GM23338 (cell line): Measurements from ENCODE around the gene PGM1. TPM values are rescaled to one million over a fixed set of nuclear protein-coding genes. Genes with fewer than 3 reads are reported as not detected.

Experiments
- ATAC-seq: fragments of 200-7000 bp; cut with Tn5 transposase; 3 replicates; pipeline ENCODE4 v1.9.1; 2020
- DNase-seq: peaks from one replicate; pipeline ENCODE4 v3.0.0-alpha.2; 2015; ENCODE audit warnings: low spot score
- H2AFZ ChIP-seq: fragments of 200-600 bp; sonication (generic); 2 replicates; pipeline ENCODE4 v1.8.0; 2016; ENCODE audit warnings: antibody characterized with exemption, mild to moderate bottlenecking, moderate library complexity
- H3F3A ChIP-seq: fragments of 200-600 bp; sonication (generic); replicated peaks from 2 replicates; pipeline ENCODE4 v1.8.0; 2017; ENCODE audit warnings: antibody characterized with exemption, mixed run types, low read depth
- H3K27ac ChIP-seq: fragments of 200-600 bp; sonication (generic); 2 replicates; pipeline ENCODE4 v1.6.1; 2016; ENCODE audit warnings: low read depth
- H3K27me3 ChIP-seq: fragments of 200-600 bp; sonication (generic); 2 replicates; pipeline ENCODE4 v1.8.0; 2016; ENCODE audit warnings: mild to moderate bottlenecking, mixed run types, moderate library complexity; ENCODE audit not compliant: insufficient read depth
- H3K36me3 ChIP-seq: fragments of 200-600 bp; sonication (generic); 2 replicates; pipeline ENCODE4 v1.8.0; 2016; ENCODE audit warnings: mild to moderate bottlenecking; ENCODE audit not compliant: insufficient read depth
- H3K4me1 ChIP-seq: fragments of 200-600 bp; sonication (generic); 2 replicates; pipeline ENCODE4 v1.8.0; 2016; ENCODE audit warnings: mild to moderate bottlenecking, moderate library complexity; ENCODE audit not compliant: insufficient read depth
- H3K4me2 ChIP-seq: fragments of 200-600 bp; sonication (generic); 2 replicates; pipeline ENCODE4 v1.7.1; 2017; ENCODE audit warnings: mixed run types
- H3K4me3 ChIP-seq: fragments of 200-600 bp; sonication (generic); 2 replicates; pipeline ENCODE4 v1.6.1; 2016; ENCODE audit warnings: mixed run types
- H3K79me2 ChIP-seq: fragments of 200-600 bp; sonication (generic); replicated peaks from 2 replicates; pipeline ENCODE4 v1.8.0; 2017; ENCODE audit warnings: mild to moderate bottlenecking; ENCODE audit not compliant: insufficient read depth
- H3K9me2 ChIP-seq: fragments of 200-600 bp; sonication (generic); 2 replicates; pipeline ENCODE4 v1.8.0; 2017; ENCODE audit not compliant: insufficient read depth
- H4K20me1 ChIP-seq: fragments of 200-600 bp; sonication (generic); replicated peaks from 2 replicates; pipeline ENCODE4 v1.8.0; 2017; ENCODE audit warnings: mild to moderate bottlenecking; ENCODE audit not compliant: insufficient read depth
- H3K27ac Mint-ChIP-seq: 2 replicates; pipeline ENCODE4 v1.8.0; 2020; ENCODE audit warnings: inconsistent platforms, mild to moderate bottlenecking, moderate library complexity, mixed read lengths
- H3K27me3 Mint-ChIP-seq: 3 replicates; pipeline ENCODE4 v1.8.0; 2022; ENCODE audit warnings: low read depth, mild to moderate bottlenecking, moderate library complexity, mixed read lengths, inconsistent platforms; ENCODE audit not compliant: insufficient read depth, poor library complexity
- H3K36me3 Mint-ChIP-seq: 3 replicates; pipeline ENCODE4 v1.8.0; 2021; ENCODE audit warnings: low read depth, mild to moderate bottlenecking, inconsistent platforms, moderate library complexity, mixed read lengths
- H3K4me1 Mint-ChIP-seq: 3 replicates; pipeline ENCODE4 v1.8.0; 2020; ENCODE audit warnings: mild to moderate bottlenecking, inconsistent platforms, mixed read lengths
- H3K4me3 Mint-ChIP-seq: 3 replicates; pipeline ENCODE4 v1.8.0; 2021; ENCODE audit warnings: moderate library complexity, mild to moderate bottlenecking, inconsistent platforms, mixed read lengths
- H3K9me3 Mint-ChIP-seq: 3 replicates; pipeline ENCODE4 v1.8.0; 2020; ENCODE audit warnings: moderate library complexity, mild to moderate bottlenecking, inconsistent platforms, mixed read lengths
- CTCF ChIP-seq, 2 experiments: fragments of 200-600 bp in 1 of 2; sonication (generic) in 1 of 2; conservative IDR thresholded peaks; 2 replicates each; pipeline versions ENCODE4 v1.5.1 to v1.6.1; 2016 to 2017; ENCODE audit warnings: antibody characterized with exemption in 2 of 2, low read depth in 2 of 2, mild to moderate bottlenecking in 2 of 2, moderate library complexity in 1 of 2
- ETS1 ChIP-seq: IDR thresholded peaks from 2 replicates; pipeline ENCODE4 v1.6.1; 2016; ENCODE audit warnings: antibody characterized with exemption
- EZH2 ChIP-seq: fragments of 200-600 bp; sonication (generic); IDR thresholded peaks from one replicate; pipeline ENCODE4 v1.8.0; 2017; ENCODE audit warnings: antibody characterized with exemption, mild to moderate bottlenecking, low read depth; ENCODE audit not compliant: unreplicated experiment
- EZH2phosphoT487 ChIP-seq: fragments of 200-600 bp; sonication (generic); IDR thresholded peaks from one replicate; pipeline ENCODE4 v1.8.1; 2018; ENCODE audit warnings: antibody characterized with exemption; ENCODE audit not compliant: unreplicated experiment
- JUNB ChIP-seq: IDR thresholded peaks from one replicate; pipeline ENCODE4 v1.6.1; 2016; ENCODE audit warnings: antibody characterized with exemption; ENCODE audit not compliant: unreplicated experiment
- NANOG ChIP-seq: IDR thresholded peaks from 2 replicates; pipeline ENCODE4 v1.6.1; 2016; ENCODE audit warnings: antibody characterized with exemption, borderline replicate concordance
- POLR2AphosphoS5 ChIP-seq: IDR thresholded peaks from 2 replicates; pipeline ENCODE4 v1.6.1; 2016; ENCODE audit warnings: antibody characterized with exemption, low read depth
- REST ChIP-seq: IDR thresholded peaks from one replicate; pipeline ENCODE4 v1.6.1; 2018; ENCODE audit warnings: antibody characterized with exemption; ENCODE audit not compliant: unreplicated experiment
- ZNF331 ChIP-seq: fragments of 250-450 bp; sonication (Bioruptor Pico); IDR thresholded peaks from 2 replicates; pipeline ENCODE4 v1.5.0; 2020; ENCODE audit warnings: low read depth, mild to moderate bottlenecking, moderate library complexity
- ZNF462 ChIP-seq: fragments of 250-450 bp; sonication (Bioruptor Pico); IDR thresholded peaks from 2 replicates; pipeline ENCODE4 v1.5.0; 2020; ENCODE audit warnings: mild to moderate bottlenecking, moderate library complexity
- polyA plus RNA-seq: library from polyadenylated mRNA; unstranded; fragments of >200 nt; fragmentation: Nextera tagmentation; extraction: Ambion mirVana; gene quantifications from 2 replicates; pipeline ENCODE4 v1.2.1, GENCODE V29; 2016
- total RNA-seq: library from RNA; depleted of rRNA; stranded (reverse); fragments of >200 nt; shearing (Covaris generic); gene quantifications from 2 replicates; pipeline ENCODE4 v1.2.3, GENCODE V29; 2014

PGM1 gene
- total and polyA plus RNA-seq, 2 experiments from 2014 or later: 20.9 to 71.9 TPM

- peaks cover 21% of the 10 kb centered on the region for H3K4me1 Mint-ChIP-seq
- Histone ChIP-seq H2AFZ (no peak overlapping the region), H3K4me1 (peaks cover 11% of the 10 kb centered on the region), H3K4me3 (no peak overlapping the region), H3K4me2 (no peak overlapping the region), H3K36me3 (no peaks in the 10 kb centered on the region), H3K27me3 (no peaks in the 10 kb centered on the region), H4K20me1 (0 out of 2 replicates have a peak, but pooled peaks cover 3% of the 10 kb centered on the region), H3K27ac (no peak overlapping the region), H3K9me2 (peaks cover 4% of the 10 kb centered on the region; the same call in 1 of the 2 replicates), H3F3A (no peaks in the 10 kb centered on the region), H3K79me2 (peaks cover under 1% of the 10 kb centered on the region; the same call in 1 of the 2 replicates)
- ATAC-seq: no peak
- no peaks in the 10 kb centered on the region for H3K9me3 Mint-ChIP-seq
- no peak overlapping the region for H3K4me3 Mint-ChIP-seq
- no peak overlapping the region for H3K27ac Mint-ChIP-seq
- no peaks in the 10 kb centered on the region for H3K27me3 Mint-ChIP-seq
- no peak for DNase-seq
- no peaks in the 10 kb centered on the region for H3K36me3 Mint-ChIP-seq
- TF ChIP-seq ZNF331 (CRISPR knock-in tag) (no peak), ETS1 (no peak), EZH2 (no peak), EZH2phosphoT487 (no peak), ZNF462 (no peak), REST (no peak), JUNB (no peak), NANOG (no peak), CTCF (conservative IDR thresholded peaks at IDR 0.05; ENCODE audit: low read depth in 2 of 2) (no peak), POLR2AphosphoS5 (no peak)
Measured at GRCh38 chr1:63618011-63618410, 24.8 kb downstream of the PGM1 start.
